Fibroblast of the aortic adventitia (primary cell): ENCODE results near the gene BCCIP. TPM values are rescaled to one million over a fixed set of nuclear protein-coding genes. Genes with fewer than 3 reads are reported as not detected.

Experiments used
- DNase-seq: peaks from one replicate; pipeline ENCODE4 v3.0.0-alpha.2; 2010; ENCODE audit warnings: low read depth
- H3K4me3 ChIP-seq: 2 replicates; pipeline ENCODE4 v1.5.1; 2011; ENCODE audit warnings: low read depth, mild to moderate bottlenecking, control low read depth, low read length, moderate library complexity
- total RNA-seq: library from RNA; depleted of rRNA; stranded (reverse); fragments of >200 nt; gene quantifications from 2 replicates; pipeline ENCODE4 v1.2.3, GENCODE V29; 2012; ENCODE audit warnings: low replicate concordance
- TF ChIP-seq, protein P1 (sequence below): IDR thresholded peaks from 2 replicates; pipeline ENCODE4 v1.5.1; 2011; ENCODE audit warnings: mild to moderate bottlenecking, low read length, control low read depth, inconsistent platforms; ENCODE audit not compliant: insufficient read depth

The BCCIP gene
- total RNA-seq, 1 donor, result 48.1 TPM

DNA sequence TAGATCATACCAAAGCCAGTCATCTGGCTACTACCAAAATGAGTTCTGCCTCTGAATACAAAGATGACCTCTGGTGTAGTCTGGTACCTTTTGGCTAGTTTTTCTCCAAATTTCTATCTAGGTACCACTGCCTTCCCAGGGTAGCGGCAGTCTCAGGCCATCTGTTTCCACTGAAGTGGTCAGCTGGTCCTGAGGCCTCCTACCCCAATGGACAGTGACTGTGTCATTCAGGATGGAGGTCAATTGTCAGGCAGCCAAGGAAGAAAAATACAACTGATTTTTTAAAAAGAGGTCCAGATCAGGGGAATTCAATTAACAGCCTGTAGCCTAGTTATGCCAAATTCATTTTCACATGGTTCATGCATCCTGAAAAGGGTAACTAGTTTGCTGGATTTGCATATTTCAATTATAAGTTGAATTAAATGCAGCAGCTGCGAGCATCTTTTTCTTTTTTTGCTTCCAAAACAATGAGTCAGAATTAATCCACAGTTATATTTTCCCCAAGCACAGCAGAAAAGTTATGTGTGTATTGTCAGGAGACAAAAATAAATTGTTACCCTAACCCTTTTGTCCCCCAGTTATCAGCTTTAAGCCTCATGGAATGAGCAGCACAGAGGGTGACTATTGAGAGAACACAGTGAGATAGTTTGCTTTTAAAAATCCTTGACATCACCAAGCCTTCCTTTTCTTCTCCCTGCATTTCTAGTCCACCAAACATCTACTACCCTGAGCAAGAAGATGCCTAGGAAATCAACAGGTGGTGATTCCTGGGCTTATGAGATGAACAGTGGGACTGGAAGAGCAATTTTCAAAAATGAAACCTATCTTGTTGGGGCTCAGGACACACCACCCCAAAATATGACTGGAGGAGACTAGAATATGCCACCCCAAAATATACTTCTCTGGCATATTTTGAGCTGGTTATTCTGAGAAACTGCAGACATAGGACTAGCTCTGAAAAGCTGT, 27.7 kb downstream of the BCCIP start:
- no peak for DNase-seq
- TF ChIP-seq, protein P1, sequence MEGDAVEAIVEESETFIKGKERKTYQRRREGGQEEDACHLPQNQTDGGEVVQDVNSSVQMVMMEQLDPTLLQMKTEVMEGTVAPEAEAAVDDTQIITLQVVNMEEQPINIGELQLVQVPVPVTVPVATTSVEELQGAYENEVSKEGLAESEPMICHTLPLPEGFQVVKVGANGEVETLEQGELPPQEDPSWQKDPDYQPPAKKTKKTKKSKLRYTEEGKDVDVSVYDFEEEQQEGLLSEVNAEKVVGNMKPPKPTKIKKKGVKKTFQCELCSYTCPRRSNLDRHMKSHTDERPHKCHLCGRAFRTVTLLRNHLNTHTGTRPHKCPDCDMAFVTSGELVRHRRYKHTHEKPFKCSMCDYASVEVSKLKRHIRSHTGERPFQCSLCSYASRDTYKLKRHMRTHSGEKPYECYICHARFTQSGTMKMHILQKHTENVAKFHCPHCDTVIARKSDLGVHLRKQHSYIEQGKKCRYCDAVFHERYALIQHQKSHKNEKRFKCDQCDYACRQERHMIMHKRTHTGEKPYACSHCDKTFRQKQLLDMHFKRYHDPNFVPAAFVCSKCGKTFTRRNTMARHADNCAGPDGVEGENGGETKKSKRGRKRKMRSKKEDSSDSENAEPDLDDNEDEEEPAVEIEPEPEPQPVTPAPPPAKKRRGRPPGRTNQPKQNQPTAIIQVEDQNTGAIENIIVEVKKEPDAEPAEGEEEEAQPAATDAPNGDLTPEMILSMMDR, result no peak
- H3K4me3 ChIP-seq, result no peak overlapping the region

DNA sequence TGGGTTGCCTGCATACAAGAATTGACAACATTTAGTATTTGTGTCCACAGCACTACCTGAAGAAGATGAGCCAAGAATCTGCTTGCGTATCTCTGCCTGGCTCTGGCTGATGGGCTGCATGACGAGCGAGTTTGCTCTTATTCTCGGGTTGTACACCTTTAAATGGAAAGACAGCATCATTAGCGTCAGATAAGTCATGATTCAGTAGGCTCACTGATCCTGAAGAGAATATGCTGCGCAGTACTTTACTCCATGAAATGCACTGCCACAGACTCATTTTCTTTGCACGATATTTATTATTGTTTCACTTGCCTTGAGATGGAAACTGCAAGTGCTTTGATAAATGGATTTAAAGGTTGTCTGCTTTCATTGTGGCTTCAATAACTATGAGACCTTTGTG, 29.1 kb downstream of the BCCIP start:
- TF ChIP-seq, protein P1, result no peak
- DNase-seq, result no peak
- no peak overlapping the region for H3K4me3 ChIP-seq

DNA sequence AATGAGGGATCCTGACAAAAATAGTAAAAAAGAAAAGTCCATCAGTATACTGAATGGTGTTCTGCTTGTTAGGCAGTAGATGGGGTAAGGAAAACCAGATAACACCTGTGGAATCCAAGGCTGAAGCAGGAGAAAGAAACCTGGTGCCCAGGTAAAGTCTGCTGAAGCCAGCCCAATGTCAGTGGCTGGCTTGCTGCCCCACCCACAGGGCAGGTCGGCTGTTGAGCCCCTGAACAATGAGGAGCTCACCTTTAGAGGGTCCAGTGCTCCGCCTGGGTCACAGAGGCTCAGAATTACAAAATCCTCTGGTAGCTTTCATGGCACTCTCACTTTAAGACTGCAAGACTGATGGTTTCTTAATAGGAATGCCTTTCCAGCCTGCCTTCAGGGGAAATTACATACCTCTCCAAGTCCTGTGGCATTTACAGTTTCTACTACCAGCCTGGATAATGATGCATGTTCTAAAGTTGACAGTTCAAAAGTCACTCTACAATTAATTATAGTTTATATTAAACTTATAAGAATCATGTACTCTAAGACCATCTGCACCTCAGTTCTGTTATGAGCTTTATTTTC, 33.9 kb downstream of the BCCIP start:
- no peak overlapping the region for H3K4me3 ChIP-seq
- TF ChIP-seq, protein P1, result no peak
- DNase-seq, result no peak

DNA sequence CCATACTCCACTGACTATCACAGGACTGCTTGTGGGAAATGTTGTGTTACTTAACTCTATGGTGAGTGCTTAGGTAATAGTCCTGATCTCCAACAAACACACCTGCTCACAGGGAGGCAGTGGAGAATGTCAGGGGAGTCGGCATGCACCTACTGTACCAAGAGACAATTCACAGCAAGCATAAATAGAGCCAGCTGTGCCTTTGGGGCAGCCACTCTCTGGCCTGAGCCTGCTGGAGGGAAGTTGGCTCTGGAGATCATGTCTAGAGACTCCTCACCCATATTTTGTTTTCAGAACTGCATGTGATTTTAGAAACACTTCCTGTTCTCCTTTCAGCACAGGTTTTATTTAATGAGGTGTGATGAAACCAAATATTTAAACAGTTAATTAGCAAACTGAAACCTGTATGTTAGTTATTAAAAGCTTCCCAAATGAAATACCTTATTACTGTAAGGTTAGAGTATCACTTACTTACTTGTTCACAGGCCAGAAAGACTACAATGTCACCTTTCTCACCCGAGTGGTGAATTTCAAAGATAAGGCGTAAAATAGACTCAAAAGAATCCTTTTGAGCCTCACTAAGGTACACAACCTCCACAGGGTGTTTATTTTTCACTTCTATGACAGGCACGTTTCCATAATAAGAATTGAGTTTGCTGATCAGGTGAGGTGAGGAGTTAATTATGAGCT, 35.9 kb downstream of the BCCIP start:
- no peak for DNase-seq
- TF ChIP-seq, protein P1, result no peak
- no peak overlapping the region for H3K4me3 ChIP-seq

DNA sequence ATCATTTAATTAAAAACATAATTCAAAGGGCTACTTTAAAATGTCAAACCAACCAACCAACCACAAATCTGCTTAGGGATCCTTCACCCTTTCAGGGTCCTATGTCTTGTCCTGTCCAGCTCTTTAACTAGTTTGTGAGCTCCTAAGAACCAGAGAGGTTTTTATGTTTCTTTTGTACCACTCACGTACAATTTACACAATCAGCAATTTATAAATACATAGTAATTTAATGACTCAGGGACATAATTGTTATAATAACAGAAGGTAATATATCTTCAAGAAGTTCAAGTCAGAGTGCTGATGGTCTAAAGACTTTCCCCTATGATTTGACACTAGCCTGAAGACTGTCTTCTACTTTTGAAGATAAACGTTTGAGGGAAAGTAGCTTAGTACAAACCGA, 41.8 kb downstream of the BCCIP start:
- no peak overlapping the region for H3K4me3 ChIP-seq
- TF ChIP-seq, protein P1, result no peak
- no peak for DNase-seq

DNA sequence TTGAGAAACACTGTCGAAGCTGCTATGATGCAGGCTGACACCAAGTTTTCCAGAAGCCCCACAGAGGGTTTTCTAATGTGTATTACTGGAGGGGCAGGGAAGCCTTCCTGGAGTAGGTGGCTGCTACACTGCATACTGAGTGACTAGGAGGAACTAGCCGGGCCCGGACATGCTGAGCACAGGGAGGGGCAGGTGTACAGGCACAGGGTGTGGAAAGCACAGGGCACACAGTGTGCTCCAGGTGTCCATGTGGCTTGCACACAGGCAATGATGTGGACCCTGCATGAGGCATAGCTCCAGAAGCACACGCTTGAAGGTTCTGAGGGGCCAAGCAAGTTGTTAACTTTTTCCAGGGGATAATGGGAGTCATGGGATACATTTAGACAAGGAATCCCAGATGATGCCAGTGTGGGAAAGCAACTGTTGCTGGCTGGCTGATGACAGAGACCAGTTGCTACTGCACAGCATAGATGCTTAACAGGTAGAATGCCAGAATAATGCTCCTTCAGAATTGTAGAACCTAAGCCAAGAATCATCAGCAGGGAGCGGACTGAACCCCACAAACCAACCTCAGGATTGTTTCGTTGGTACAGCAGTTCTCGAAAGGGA, 43.2 kb downstream of the BCCIP start:
- TF ChIP-seq, protein P1, result no peak
- no peak for DNase-seq
- no peak overlapping the region for H3K4me3 ChIP-seq
